GM12892 (cell line): Measurements from ENCODE around the gene TBC1D4.

Source experiments
- POLR2A ChIP-seq: IDR thresholded peaks from 2 replicates; pipeline ENCODE4 v1.6.1; 2011; ENCODE audit warnings: low read depth, low read length, control low read depth
- POLR2AphosphoS5 ChIP-seq: IDR thresholded peaks from 2 replicates; pipeline ENCODE4 v1.6.1; 2011; ENCODE audit warnings: low read depth, low read length, control low read depth
- TAF1 ChIP-seq: IDR thresholded peaks from 2 replicates; pipeline ENCODE4 v1.6.1; 2011; ENCODE audit warnings: low read depth, mild to moderate bottlenecking, control low read depth, low read length, borderline replicate concordance

DNA sequence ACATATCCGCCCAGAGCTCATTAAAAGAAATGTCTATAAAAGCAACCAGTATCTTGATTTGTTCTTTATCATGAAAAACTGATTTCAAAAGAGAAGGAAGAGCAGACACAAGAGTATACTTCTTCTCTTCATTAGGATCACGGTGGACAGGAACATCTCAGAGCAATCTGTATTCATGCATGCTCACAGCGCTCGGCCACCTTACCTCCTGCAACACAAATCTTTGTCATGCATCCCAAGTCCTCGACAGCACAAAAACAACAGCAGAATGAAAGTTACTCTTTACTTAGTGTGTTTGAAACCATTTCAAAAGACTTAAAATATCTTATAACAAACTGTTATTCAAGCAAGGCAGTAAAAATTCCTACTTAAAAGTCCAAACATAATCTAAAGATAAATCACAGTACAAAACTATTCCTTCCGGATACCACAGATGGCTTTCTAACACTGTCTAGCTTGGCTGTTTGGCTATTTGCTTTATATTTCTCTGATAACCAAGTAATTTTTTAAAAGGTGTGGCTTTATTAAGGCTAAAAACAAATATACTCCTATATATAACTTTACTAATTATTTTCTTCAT is 174.5 kb downstream of the TBC1D4 start:
- no peak for TF ChIP-seq POLR2A
- TF ChIP-seq POLR2AphosphoS5, result no peak
- TF ChIP-seq TAF1, result no peak
